K562 (cell line): ENCODE results near the gene COL21A1. TPM values are rescaled to one million over a fixed set of nuclear protein-coding genes. Genes with fewer than 3 reads are reported as not detected.

Experiments
- ATAC-seq: fragments of 200-7000 bp; cut with Tn5 transposase; 3 replicates; pipeline ENCODE4 v1.9.1; 2020; ENCODE audit warnings: moderate library complexity
- BruUV-seq: library from RNA; stranded (reverse); fragments of 400-500 nt; replicated peaks from 2 replicates; lab custom pipeline; 2021; lab: Mats Ljungman, UMichigan
- CTCF ChIA-PET: fragments of 300-600 bp; formaldehyde crosslinking; extraction: SDS; loops from one replicate; lab custom pipeline; 2021; ENCODE audit warnings: low intra/inter-chr PET ratio; lab: Yijun Ruan, JAX
- POLR2A ChIA-PET: fragments of 300-600, 350-650 bp; sonication (Branson Sonifier 250); formaldehyde crosslinking; extraction: SDS; loops from one replicate; lab custom pipeline; 2021; ENCODE audit warnings: antibody characterized with exemption, inconsistent platforms; lab: Yijun Ruan, JAX
- DNase-seq, 4 experiments: peaks; one replicate each; pipeline versions ENCODE4 v3.0.0 to v3.0.0-alpha.2; 2011 to 2018; ENCODE audit warnings: low spot score in 3 of 4, mixed read lengths in 3 of 4; ENCODE audit errors: extremely low read depth in 1 of 4
- FAIRE-seq: peaks from 2 replicates; lab custom pipeline; 2011; peaks lifted over from hg19 to GRCh38; lab: Jason Lieb, UNC
- H2AFZ ChIP-seq: 2 replicates; pipeline ENCODE4 v1.6.0; 2011; ENCODE audit warnings: low read depth, low read length, control low read depth, inconsistent platforms
- H3K27ac ChIP-seq: fragments of 200-600 bp; 3 replicates; pipeline ENCODE4 v1.8.0; 2011; ENCODE audit warnings: low read depth, mild to moderate bottlenecking, control low read depth, inconsistent platforms, low read length, moderate library complexity, mixed read lengths; ENCODE audit errors: extremely low read depth
- H3K27me3 ChIP-seq, 2 experiments: fragments of 300-600 bp in 1 of 2; 2 replicates in 1 of 2; 3 replicates in 1 of 2; pipeline versions ENCODE4 v1.6.0 to v1.8.0; 2011; ENCODE audit warnings: inconsistent platforms in 2 of 2, low read length in 2 of 2, mild to moderate bottlenecking in 1 of 2, mixed read lengths in 1 of 2, moderate library complexity in 1 of 2; ENCODE audit not compliant: control insufficient read depth in 2 of 2, insufficient read depth in 2 of 2
- H3K36me3 ChIP-seq: fragments of 300-600 bp; 3 replicates; pipeline ENCODE4 v1.8.0; 2011; ENCODE audit warnings: mild to moderate bottlenecking, low read length, inconsistent platforms; ENCODE audit not compliant: control insufficient read depth, insufficient read depth
- H3K4me1 ChIP-seq, 2 experiments: fragments of 200-600 bp in 1 of 2; replicated peaks in 1 of 2; 2 replicates in 1 of 2; 3 replicates in 1 of 2; pipeline versions ENCODE4 v1.5.1 to v1.8.0; 2011; ENCODE audit warnings: inconsistent platforms in 2 of 2, low read length in 2 of 2, mild to moderate bottlenecking in 1 of 2, mixed read lengths in 1 of 2, moderate library complexity in 1 of 2; ENCODE audit not compliant: control insufficient read depth in 2 of 2, insufficient read depth in 2 of 2
- H3K4me2 ChIP-seq: 2 replicates; pipeline ENCODE4 v1.6.1; 2011; ENCODE audit warnings: low read length, control low read depth, inconsistent platforms, mixed read lengths; ENCODE audit not compliant: insufficient read depth
- H3K4me3 ChIP-seq: fragments of 200-600 bp; sonication (generic), shearing (Covaris generic); 2 replicates; pipeline ENCODE4 v1.5.1; 2016; ENCODE audit warnings: control low read depth, inconsistent platforms
- H3K79me2 ChIP-seq: fragments of 200-600 bp; 3 replicates; pipeline ENCODE4 v1.8.0; 2011; ENCODE audit warnings: low read length, inconsistent platforms; ENCODE audit not compliant: control insufficient read depth, insufficient read depth
- H3K9ac ChIP-seq, 2 experiments: 2 replicates each; pipeline versions ENCODE4 v1.6.0 to v1.6.1; 2011; ENCODE audit warnings: low read depth in 2 of 2, low read length in 2 of 2, control low read depth in 1 of 2, inconsistent platforms in 1 of 2, mild to moderate bottlenecking in 1 of 2, mixed read lengths in 1 of 2; ENCODE audit not compliant: insufficient read depth in 1 of 2
- H3K9me1 ChIP-seq: one replicate; pipeline ENCODE4 v1.6.0; 2011; ENCODE audit warnings: inconsistent platforms, mild to moderate bottlenecking, low read length, moderate library complexity; ENCODE audit not compliant: control insufficient read depth, insufficient read depth
- H3K9me3 ChIP-seq: replicated peaks from 2 replicates; pipeline ENCODE4 v1.5.1; 2011; ENCODE audit warnings: low read depth, low read length, inconsistent platforms; ENCODE audit not compliant: control insufficient read depth, insufficient read depth
- H4K20me1 ChIP-seq: replicated peaks from 2 replicates; pipeline ENCODE4 v1.6.1; 2011; ENCODE audit warnings: low read length, inconsistent platforms, mixed read lengths; ENCODE audit not compliant: control insufficient read depth, insufficient read depth
- CBX1 ChIP-seq: sonication (generic); IDR thresholded peaks from 2 replicates; pipeline ENCODE4 v1.6.1; 2016; ENCODE audit warnings: antibody characterized with exemption, low read depth, mild to moderate bottlenecking
- HOXB6 ChIP-seq: fragments of 250-450 bp; sonication (Bioruptor Pico); IDR thresholded peaks from 2 replicates; pipeline ENCODE4 v1.5.1; 2022; ENCODE audit warnings: mild to moderate bottlenecking, borderline replicate concordance
- JUN ChIP-seq, 2 experiments: sonication (generic) in 1 of 2; formaldehyde crosslinking in 1 of 2; IDR thresholded peaks; 2 replicates each; pipeline versions ENCODE4 v1.6.1 to v1.8.0; 2012 to 2022; ENCODE audit warnings: borderline replicate concordance in 2 of 2, mild to moderate bottlenecking in 2 of 2, improper control_type of control experiment in 1 of 2, low read depth in 1 of 2, low read length in 1 of 2, missing genetic modification reagents in 1 of 2
- KLF1 ChIP-seq: fragments of 450-650 bp; IDR thresholded peaks from 2 replicates; pipeline ENCODE4 v1.6.1; 2016; ENCODE audit warnings: missing genetic modification characterization, missing compliant biosample characterization
- PHB2 ChIP-seq: fragments of 450-650 bp; IDR thresholded peaks from 2 replicates; pipeline ENCODE4 v1.6.1; 2017; ENCODE audit warnings: low read depth
- POLR2A ChIP-seq: fragments of 450-650 bp; conservative IDR thresholded peaks from 2 replicates; pipeline ENCODE4 v1.6.1; 2016
- SFPQ ChIP-seq: fragments of 200-400 bp; formaldehyde crosslinking; IDR thresholded peaks from 2 replicates; pipeline ENCODE4 v1.6.1; 2017; ENCODE audit warnings: mild to moderate bottlenecking, low read depth, low read length, moderate library complexity
- SNIP1 ChIP-seq: fragments of 450-650 bp; IDR thresholded peaks from 2 replicates; pipeline ENCODE4 v1.7.1; 2017; ENCODE audit warnings: low read depth, mild to moderate bottlenecking
- ZNF518B ChIP-seq: fragments of 250-450 bp; sonication (Bioruptor Pico); IDR thresholded peaks from 2 replicates; pipeline ENCODE4 v1.5.0; 2021; ENCODE audit warnings: mild to moderate bottlenecking, moderate library complexity
- in situ Hi-C: fragments of 300-500 bp; cut with MboI; formaldehyde crosslinking; loops from 4 replicates; pipeline ENCODE4 v1.15.0; 2018; ENCODE audit warnings: inconsistent platforms, mixed read lengths
- intact Hi-C: fragments of 100-400 bp; cut with micrococcal nuclease; formaldehyde crosslinking; loops from 2 replicates; pipeline ENCODE4 v1.14.2; 2022
- polyA plus RNA-seq, 8 experiments: library from polyadenylated mRNA; depleted of rRNA in 4 of 8; stranded (reverse) in 5 of 8; unstranded in 3 of 8; fragments of >200 nt; fragmentation: Nextera tagmentation in 2 of 8; fragmentation: Illumina TruSeq in 1 of 8; extraction: Ambion mirVana in 2 of 8; extraction: Trizol in 1 of 8; gene quantifications; 2 replicates each; pipeline versions ENCODE4 v1.2.1 to v1.2.3, GENCODE V29; 2011 to 2014; ENCODE audit warnings: inconsistent platforms in 1 of 8, missing spikeins in 1 of 8
- total RNA-seq, 7 experiments: library from RNA; depleted of rRNA in 6 of 7; stranded (reverse); fragments of >200 nt in 6 of 7; fragmentation: Illumina TruSeq in 2 of 7; extraction: Trizol in 2 of 7; gene quantifications; 2 replicates each; pipeline versions ENCODE4 v1.2.1 to v1.2.3, GENCODE V29; 2011 to 2021; ENCODE audit warnings: low replicate concordance in 1 of 7

Gene COL21A1
- total and polyA plus RNA-seq, 9 of the 15 experiments (the other 6 are each of a cell fraction or from before 2014, with no cell fraction given), result 0.03 to 0.76 (median 0.25) TPM

GRCh38 chr6:56043076-56043475, 204.3 kb downstream of the COL21A1 start:
- no peaks in the 10 kb centered on the region for H3K4me1 ChIP-seq
- ATAC-seq (no peak), DNase-seq (no peak), FAIRE-seq (no peak)
- in situ Hi-C loops (no loop called here), intact Hi-C loops (no loop called here)
- TF ChIP-seq KLF1 (tag) (no peak), SFPQ (no peak), PHB2 (no peak), POLR2A (no peak), ZNF518B (CRISPR knock-in tag) (no peak), CBX1 (no peak), HOXB6 (no peak), SNIP1 (no peak), JUN (IDR thresholded peaks at IDR 0.05; ENCODE audit: borderline replicate concordance, low read depth, low read length) (no peak), JUN (CRISPR knock-in tag; IDR thresholded peaks at IDR 0.05; ENCODE audit: borderline replicate concordance) (no peak)
- H3K27ac ChIP-seq, result no peak overlapping the region
- no peak overlapping the region for H3K4me2 ChIP-seq
- no TSS peak for BruUV-seq
- 0 out of 2 replicates have a peak, but pooled peaks cover 1% of the 10 kb centered on the region for H3K9me3 ChIP-seq
- no peaks in the 10 kb centered on the region for H3K36me3 ChIP-seq
- H4K20me1 ChIP-seq, result no peaks in the 10 kb centered on the region
- H3K79me2 ChIP-seq, result no peaks in the 10 kb centered on the region
- no peak overlapping the region for H3K9ac ChIP-seq
- no peak overlapping the region for H2AFZ ChIP-seq
- H3K4me3 ChIP-seq, result no peak overlapping the region
- ChIA-PET CTCF (no interaction called here), POLR2A (no interaction called here)
- no peaks in the 10 kb centered on the region for H3K9me1 ChIP-seq
- H3K27me3 ChIP-seq, result no peaks in the 10 kb centered on the region
